Hepatocyte (in vitro differentiated cells): ENCODE measurements around the gene GFRAL. TPM values are rescaled to one million over a fixed set of nuclear protein-coding genes. Genes with fewer than 3 reads are reported as not detected.

Experiments
- DNase-seq: peaks from one replicate; pipeline ENCODE4 v3.0.0-alpha.2; 2016; ENCODE audit warnings: low spot score
- H2AFZ ChIP-seq: fragments of 200-600 bp; sonication (generic); 2 replicates; pipeline ENCODE4 v1.6.0; 2016; ENCODE audit warnings: antibody characterized with exemption, mild to moderate bottlenecking
- H3K27ac ChIP-seq: fragments of 200-600 bp; sonication (generic); 2 replicates; pipeline ENCODE4 v1.5.1; 2016; ENCODE audit warnings: mild to moderate bottlenecking
- H3K27me3 ChIP-seq: fragments of 200-600 bp; sonication (generic); 2 replicates; pipeline ENCODE4 v1.6.1; 2016
- H3K36me3 ChIP-seq: fragments of 200-600 bp; sonication (generic); replicated peaks from 2 replicates; pipeline ENCODE4 v1.5.1; 2016; ENCODE audit warnings: low read depth; ENCODE audit not compliant: insufficient read depth
- H3K4me1 ChIP-seq: fragments of 200-600 bp; sonication (generic); 2 replicates; pipeline ENCODE4 v1.5.1; 2016; ENCODE audit warnings: mild to moderate bottlenecking, moderate library complexity; ENCODE audit not compliant: insufficient read depth
- H3K4me2 ChIP-seq: fragments of 200-600 bp; sonication (generic); 2 replicates; pipeline ENCODE4 v1.6.0; 2016
- H3K4me3 ChIP-seq: fragments of 200-600 bp; sonication (generic); 2 replicates; pipeline ENCODE4 v1.5.1; 2016; ENCODE audit warnings: mild to moderate bottlenecking
- H3K79me2 ChIP-seq: fragments of 200-600 bp; sonication (generic); 2 replicates; pipeline ENCODE4 v1.6.0; 2017; ENCODE audit warnings: mild to moderate bottlenecking
- H3K9me2 ChIP-seq: fragments of 200-600 bp; sonication (generic); replicated peaks from 2 replicates; pipeline ENCODE4 v1.6.0; 2017; ENCODE audit warnings: mild to moderate bottlenecking; ENCODE audit not compliant: insufficient read depth
- H3K9me3 ChIP-seq: fragments of 200-600 bp; sonication (generic); 2 replicates; pipeline ENCODE4 v1.5.1; 2016; ENCODE audit warnings: low read depth, mild to moderate bottlenecking
- H4K20me1 ChIP-seq: fragments of 200-600 bp; sonication (generic); 2 replicates; pipeline ENCODE4 v1.6.0; 2016; ENCODE audit warnings: mild to moderate bottlenecking; ENCODE audit not compliant: insufficient read depth, poor library complexity, severe bottlenecking
- EZH2 ChIP-seq: fragments of 200-600 bp; sonication (generic); IDR thresholded peaks from 2 replicates; pipeline ENCODE4 v1.6.1; 2016; ENCODE audit warnings: antibody characterized with exemption, mild to moderate bottlenecking, borderline replicate concordance
- EZH2phosphoT487 ChIP-seq: fragments of 200-600 bp; sonication (generic); IDR thresholded peaks from one replicate; pipeline ENCODE4 v1.6.1; 2018; ENCODE audit warnings: antibody characterized with exemption, mild to moderate bottlenecking, low read depth, moderate library complexity; ENCODE audit not compliant: unreplicated experiment, severe bottlenecking
- WGBS: methylation state at CpG from one replicate; pipeline ENCODE4 v1.1.6; 2016; ENCODE audit warnings: low lambda C conversion rate; ENCODE audit errors: missing lambda C conversion rate; 5-methylcytosine and 5-hydroxymethylcytosine counted together
- polyA plus RNA-seq: library from polyadenylated mRNA; unstranded; fragments of >200 nt; fragmentation: Nextera tagmentation; extraction: Ambion mirVana; gene quantifications from 2 replicates; pipeline ENCODE4 v1.2.1, GENCODE V29; 2016
- total RNA-seq: library from RNA; depleted of rRNA; stranded (reverse); fragments of >200 nt; gene quantifications from 2 replicates; pipeline ENCODE4 v1.2.3, GENCODE V29; 2014
- TF ChIP-seq, protein P1 (sequence below): fragments of 200-600 bp; sonication (generic); IDR thresholded peaks from 2 replicates; pipeline ENCODE4 v1.5.1; 2016; ENCODE audit warnings: antibody characterized with exemption, mild to moderate bottlenecking; ENCODE audit not compliant: poor library complexity

Gene GFRAL
- total and polyA plus RNA-seq, 2 experiments from 2014 or later, result not detected

DNA sequence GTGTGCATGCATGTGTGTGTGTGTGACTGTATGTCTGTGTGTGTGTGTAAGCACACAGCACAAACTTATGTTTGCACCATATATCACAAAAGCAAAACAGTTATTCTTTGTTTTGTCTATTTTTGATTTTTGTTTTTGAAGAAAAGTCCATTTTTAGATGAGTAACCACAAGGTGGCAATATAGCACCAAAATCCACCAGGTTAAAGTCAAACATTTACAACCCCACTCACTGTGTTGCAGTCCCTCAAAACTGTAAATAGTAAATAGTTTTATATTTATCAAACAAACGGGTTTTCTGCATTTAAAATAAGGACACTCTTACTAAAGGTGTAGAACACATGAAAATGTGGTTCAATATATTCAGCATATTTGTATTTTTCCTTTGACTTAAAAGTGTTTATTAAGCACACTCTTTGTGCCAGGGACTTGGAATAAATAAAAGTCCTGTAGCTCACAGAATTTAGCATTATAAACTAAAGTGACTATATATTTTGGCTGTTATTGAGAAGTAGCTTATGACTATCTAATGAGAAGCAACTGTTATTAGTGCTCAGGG lies 118.5 kb downstream of the GFRAL start:
- Histone ChIP-seq H4K20me1 (no peaks in the 10 kb centered on the region), H3K4me2 (no peak overlapping the region), H3K27ac (no peak overlapping the region), H2AFZ (no peak overlapping the region), H3K9me2 (no peaks in the 10 kb centered on the region), H3K9me3 (no peaks in the 10 kb centered on the region), H3K79me2 (no peaks in the 10 kb centered on the region), H3K27me3 (no peaks in the 10 kb centered on the region), H3K4me1 (peaks cover 7% of the 10 kb centered on the region), H3K36me3 (no peaks in the 10 kb centered on the region), H3K4me3 (no peak overlapping the region)
- WGBS, result 0% methylated on average over 1 of the region's 1 CpG
- peak; percentile 56 for DNase-seq
- TF ChIP-seq, protein P1, sequence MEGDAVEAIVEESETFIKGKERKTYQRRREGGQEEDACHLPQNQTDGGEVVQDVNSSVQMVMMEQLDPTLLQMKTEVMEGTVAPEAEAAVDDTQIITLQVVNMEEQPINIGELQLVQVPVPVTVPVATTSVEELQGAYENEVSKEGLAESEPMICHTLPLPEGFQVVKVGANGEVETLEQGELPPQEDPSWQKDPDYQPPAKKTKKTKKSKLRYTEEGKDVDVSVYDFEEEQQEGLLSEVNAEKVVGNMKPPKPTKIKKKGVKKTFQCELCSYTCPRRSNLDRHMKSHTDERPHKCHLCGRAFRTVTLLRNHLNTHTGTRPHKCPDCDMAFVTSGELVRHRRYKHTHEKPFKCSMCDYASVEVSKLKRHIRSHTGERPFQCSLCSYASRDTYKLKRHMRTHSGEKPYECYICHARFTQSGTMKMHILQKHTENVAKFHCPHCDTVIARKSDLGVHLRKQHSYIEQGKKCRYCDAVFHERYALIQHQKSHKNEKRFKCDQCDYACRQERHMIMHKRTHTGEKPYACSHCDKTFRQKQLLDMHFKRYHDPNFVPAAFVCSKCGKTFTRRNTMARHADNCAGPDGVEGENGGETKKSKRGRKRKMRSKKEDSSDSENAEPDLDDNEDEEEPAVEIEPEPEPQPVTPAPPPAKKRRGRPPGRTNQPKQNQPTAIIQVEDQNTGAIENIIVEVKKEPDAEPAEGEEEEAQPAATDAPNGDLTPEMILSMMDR, result peak; percentile 73
- TF ChIP-seq EZH2, result no peak

DNA sequence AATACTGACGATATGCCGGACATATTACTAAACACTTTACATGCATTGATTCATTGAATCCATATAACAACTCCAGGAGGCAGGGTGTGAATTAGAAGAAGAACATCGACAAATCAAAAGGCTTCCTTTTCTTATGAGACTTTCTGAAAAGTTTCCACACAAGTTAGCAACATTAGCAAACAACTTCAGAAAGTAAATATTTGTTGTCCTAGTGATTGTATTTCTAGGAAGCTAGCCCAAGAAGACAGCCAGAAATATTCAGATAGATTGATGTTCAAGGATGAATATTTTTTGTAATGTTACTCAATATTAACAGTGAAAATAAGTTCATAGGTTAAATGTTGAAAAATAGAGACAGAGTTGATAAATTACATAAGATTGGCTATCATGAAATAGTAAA lies 120.6 kb downstream of the GFRAL start:
- Histone ChIP-seq H3K27ac (no peak overlapping the region), H3K9me3 (no peaks in the 10 kb centered on the region), H3K36me3 (no peaks in the 10 kb centered on the region), H3K4me3 (no peak overlapping the region), H3K4me2 (no peak overlapping the region), H4K20me1 (no peaks in the 10 kb centered on the region), H2AFZ (no peak overlapping the region), H3K9me2 (no peaks in the 10 kb centered on the region), H3K4me1 (peaks cover 7% of the 10 kb centered on the region), H3K79me2 (no peaks in the 10 kb centered on the region), H3K27me3 (no peaks in the 10 kb centered on the region)
- TF ChIP-seq EZH2phosphoT487 (no peak), EZH2 (no peak)
- TF ChIP-seq, protein P1, result no peak
- no peak for DNase-seq
- 82% methylated on average over 3 of the region's 3 CpGs for WGBS

DNA sequence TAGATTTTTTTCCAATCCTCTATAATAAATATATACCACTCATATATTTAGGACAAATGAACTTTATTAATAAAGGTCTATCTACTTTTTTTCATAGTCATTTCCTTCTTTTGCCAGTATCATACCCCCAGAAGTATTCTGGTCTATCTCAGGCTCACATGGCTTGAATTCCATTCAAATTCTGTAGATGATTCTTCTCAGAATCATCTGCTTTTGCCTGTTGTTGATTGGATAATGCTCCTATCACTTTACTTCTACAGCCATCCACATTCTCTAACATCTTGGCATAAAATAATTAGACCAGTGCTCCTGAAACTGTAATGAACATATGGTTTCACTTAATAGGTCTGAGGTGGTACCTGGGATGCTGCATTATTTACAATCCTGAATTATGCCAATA lies 121.2 kb downstream of the GFRAL start:
- Histone ChIP-seq H2AFZ (no peak overlapping the region), H3K9me2 (no peaks in the 10 kb centered on the region), H3K36me3 (no peaks in the 10 kb centered on the region), H3K27ac (no peak overlapping the region), H4K20me1 (no peaks in the 10 kb centered on the region), H3K79me2 (no peaks in the 10 kb centered on the region), H3K4me1 (peaks cover 1% of the 10 kb centered on the region), H3K9me3 (no peaks in the 10 kb centered on the region), H3K4me3 (no peak overlapping the region), H3K4me2 (no peak overlapping the region), H3K27me3 (no peaks in the 10 kb centered on the region)
- TF ChIP-seq, protein P1, result no peak
- TF ChIP-seq EZH2phosphoT487 (no peak), EZH2 (no peak)
- no peak for DNase-seq

DNA sequence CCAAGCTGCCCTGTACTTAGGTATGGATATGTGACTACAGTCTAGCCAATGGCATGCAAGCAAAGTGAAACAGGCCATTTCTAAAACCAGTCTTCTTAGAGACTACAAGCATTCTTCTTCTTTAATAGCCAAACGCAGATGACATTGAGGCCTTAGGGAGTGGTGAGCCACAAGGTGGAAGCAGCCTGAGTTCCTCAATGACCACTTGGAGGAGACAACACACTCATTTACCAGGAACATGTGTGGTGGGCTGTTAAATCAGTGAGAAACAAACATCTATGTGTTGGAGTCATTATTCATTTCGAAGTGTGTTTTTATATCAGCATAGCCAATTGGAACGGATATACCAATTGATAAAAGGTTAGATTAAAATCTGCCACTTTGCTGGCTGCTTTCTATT lies 122.0 kb downstream of the GFRAL start:
- Histone ChIP-seq H4K20me1 (no peaks in the 10 kb centered on the region), H3K27ac (no peak overlapping the region), H2AFZ (no peak overlapping the region), H3K36me3 (no peaks in the 10 kb centered on the region), H3K27me3 (no peaks in the 10 kb centered on the region), H3K4me1 (no peaks in the 10 kb centered on the region), H3K4me2 (no peak overlapping the region), H3K9me3 (no peaks in the 10 kb centered on the region), H3K79me2 (no peaks in the 10 kb centered on the region), H3K4me3 (no peak overlapping the region), H3K9me2 (no peaks in the 10 kb centered on the region)
- peak; percentile 34 for DNase-seq
- TF ChIP-seq, protein P1, result peak; percentile 38
- no peak for TF ChIP-seq EZH2
- 59% methylated on average over 3 of the region's 3 CpGs for WGBS
